Activated T-cell treated with anti-CD3 and anti-CD28 coated beads, Interleukin-2, amount 50 U/mL, for 48 hours (primary cell): Measurements from ENCODE around the gene PUM1.

Experiments used
- DNase-seq, 2 experiments: peaks; one replicate each; pipeline ENCODE4 v3.0.0-alpha.2; 2020

The PUM1 gene

DNA sequence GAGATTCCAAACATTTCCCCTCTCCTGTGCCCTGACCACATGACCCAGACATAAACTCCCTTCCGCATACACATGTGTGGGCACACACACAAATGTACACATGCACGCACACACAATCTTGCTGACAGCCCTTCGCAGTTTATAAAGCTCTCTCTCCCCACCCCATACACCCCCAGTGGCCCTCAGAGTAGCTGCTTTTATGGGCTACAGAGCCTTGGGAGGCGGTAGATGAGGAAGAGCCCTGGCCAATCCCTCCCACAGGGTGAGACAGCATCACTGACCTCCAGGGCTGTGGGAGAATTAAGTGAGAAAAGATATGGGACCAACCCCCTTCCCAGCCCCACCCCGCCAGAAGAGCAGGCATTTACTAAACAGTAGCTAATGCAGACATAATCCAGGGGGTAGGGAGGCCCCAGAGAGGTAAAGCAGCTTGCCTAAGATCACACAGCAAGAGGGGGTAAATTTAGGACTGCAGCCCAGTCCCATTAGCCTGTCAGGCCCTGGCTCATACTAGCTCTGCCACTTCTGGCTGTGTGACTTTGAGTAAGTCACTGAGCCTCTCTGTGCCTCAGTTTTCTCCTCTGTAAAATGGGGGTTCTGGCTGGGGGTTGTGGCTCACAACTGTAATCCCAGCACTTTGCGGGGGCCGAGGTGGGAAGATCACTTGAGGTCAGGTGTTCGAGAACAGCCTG, 162.0 kb downstream of the PUM1 start:
- DNase-seq = no peak

DNA sequence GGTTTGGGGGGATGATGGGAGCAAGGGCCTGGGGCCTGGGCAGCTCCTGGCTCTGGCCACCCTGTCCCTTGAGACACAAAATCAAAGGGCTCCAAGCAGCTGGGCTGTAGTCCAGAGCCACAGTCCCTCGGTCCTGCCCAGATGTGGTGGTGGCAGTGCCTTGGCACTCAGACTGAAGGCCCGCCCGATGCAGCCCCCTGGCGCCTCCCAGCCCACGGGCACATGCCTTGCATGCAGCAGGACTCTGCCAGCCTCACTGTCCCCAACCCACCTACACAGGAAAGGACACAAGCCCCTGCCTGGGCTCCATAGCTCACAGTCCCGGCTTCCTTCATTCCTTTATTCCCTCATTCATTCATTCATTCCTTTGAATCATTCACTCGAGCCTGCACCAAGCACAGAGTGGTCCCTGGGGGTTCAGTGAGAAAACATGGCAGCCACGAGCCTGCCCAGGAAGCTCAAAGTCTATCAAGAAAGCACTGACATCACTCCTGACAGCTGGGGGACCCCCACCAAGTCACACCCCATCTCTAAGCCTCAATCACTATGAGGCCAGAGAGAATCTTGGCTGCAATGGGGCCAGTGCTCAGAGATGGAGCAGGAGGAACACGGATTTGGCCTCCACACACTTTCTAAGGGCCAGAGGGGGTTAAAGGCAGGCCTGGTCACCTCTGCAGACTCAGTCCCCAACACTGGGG, 162.8 kb downstream of the PUM1 start:
- DNase-seq = no peak

DNA sequence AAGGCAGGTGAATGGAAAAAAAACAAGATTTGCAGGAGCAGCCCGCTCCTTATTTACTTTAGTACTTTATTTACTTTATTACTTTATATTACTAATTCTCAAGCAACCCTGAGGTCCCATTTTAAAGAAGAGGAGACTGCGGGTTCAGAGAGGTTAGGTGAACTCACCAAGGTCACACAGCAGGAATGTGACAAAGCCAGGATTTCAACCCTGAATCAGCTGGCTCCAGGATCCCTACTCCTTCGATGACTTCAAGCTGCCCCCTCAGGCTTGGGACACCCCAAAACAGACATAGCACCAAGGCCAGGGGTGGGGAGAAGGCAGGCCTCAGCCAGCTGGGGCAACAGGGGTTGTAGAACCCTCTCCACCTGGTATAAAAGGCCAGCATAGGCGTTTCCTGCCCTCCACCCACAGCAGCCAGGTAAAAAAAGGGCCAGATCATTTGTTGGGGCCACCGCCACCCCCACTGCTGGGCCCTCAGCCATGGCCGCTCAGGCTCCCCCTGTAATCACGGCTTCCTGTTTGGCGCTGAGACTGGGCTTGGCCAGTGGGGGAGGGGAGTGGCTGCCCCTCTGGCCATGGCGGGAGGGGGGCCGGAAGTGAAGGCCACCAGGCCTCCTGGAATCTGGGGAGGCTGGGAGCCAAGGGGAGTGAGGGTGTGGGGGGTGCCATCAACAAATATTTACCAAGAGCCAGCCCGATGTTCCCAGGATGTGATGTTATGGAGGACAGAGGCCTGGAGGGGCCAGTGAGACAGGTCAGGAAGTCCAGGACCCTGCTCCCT, 163.5 kb downstream of the PUM1 start:
- no peak for DNase-seq

DNA sequence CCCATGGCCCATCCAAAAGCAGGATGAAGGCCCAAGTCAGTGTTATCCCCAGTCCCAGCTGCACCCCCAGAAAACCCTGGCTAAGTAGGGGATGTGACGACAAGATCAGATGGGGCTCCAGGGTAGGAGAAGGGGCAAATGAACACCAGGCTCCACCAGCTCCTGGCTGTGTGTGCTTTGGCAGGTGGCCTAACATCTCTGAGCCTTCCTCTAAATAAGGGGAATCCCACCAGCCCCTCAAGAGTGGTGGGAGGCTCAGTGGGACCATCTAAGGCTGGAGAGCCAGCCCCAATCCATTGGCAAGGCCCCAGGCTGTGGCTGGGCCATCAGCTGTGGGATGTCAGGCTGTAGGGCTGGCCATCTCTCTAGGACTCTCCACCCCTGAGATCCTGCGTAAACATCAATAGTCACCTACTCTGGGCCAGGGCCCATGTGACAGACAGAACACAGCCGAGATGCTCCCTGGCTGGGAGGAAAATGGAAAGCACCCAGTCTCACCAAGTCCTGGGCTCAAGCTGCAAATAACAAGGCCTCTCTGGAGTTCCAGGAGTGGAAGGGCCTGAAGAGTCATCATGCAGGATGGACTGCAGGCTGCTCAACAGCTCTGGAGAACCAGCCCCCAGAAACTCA, 164.5 kb downstream of the PUM1 start:
- DNase-seq = no peak

DNA sequence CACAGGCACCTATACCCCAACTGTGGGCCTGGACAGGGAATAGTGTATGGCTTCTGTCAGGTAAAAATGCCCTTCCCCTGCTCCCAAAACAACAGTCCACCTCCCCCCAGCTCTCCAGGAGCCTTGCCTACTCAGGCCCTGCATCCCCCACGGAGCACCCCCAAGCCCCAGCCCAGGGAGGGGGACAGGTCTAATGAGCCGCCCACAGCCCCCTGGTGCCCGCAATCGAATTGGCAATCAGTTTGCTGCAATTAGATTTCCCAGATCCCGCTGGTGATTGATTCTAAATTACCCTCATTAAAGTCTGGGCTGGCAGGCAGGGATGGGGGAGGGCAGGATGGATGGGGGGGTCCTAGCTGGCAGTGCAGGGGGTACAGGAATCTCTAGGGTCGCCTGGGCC, 165.0 kb downstream of the PUM1 start:
- no peak for DNase-seq

DNA sequence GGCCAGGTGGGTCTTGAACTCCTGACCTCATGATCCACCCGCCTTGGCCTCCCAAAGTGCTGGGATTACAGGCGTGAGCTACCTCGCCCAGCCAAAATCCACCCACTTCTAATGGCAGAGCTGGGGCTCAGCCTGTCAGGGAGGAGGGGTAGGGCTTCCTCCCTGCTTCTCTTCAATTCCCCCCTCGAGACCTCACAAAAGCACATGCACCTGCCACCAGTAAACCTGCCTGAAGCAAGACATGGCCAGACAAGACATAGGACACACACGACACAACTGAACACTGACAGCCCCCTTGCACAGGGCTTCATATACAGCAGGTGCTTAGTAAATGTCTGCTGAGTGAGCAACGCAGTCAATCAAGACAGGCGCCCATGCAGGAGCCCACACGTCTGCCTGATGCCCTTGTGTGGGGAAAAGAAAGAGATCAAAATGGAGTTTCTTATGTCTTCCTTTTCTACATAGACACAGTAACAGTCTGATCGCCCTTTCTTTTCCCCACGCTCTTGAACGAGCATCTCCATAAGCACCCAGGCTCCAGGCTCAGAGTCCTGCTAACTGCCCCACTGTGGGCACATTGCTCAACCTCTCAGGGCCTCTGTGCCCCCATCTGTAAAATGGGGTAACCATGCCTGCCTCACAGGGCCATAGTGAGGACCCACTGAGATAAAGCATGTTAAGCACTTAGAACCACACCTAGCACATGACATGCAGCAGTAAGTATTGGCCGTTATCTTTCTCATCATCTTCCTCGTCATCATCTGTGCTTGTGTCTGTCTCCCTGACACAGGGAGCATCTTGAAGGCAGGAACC, 165.7 kb downstream of the PUM1 start:
- DNase-seq = no peak

DNA sequence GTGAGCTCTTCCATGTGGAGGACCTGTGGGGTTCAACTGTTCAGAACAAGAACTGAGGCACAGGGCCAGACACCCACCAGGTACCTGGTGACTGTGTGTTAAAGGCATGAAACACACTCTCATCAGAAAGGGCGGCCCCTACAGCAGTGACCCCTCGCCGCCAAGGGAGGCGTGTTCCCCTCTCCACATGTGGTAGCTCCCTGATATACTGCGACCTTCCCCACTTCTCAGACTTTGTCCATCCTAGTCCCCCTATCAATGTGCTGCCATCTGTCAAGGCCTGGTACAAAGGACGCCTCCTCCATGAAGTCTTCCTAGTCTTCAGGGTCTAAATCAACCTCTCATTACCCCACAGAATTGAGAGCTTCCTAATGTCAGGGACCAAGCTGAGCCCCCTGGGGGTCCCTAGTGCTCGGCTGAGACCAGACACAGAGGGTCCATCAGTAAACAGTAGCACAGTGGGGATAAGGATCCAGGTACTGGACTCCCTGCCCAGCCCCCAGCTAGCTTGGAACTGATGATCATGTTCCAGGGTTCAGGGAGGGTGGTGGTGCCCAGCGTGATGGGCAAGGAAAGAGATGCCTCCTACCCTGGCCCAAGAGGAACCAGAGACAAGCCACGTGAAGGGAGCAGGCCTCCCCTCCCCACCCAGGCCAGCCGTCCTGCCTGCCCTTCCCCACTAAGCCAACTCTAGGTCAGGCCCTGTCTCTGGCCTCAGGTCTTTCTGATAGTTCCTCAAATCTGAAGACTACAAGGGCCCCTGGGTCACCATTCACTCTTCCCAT, 167.3 kb downstream of the PUM1 start:
- no peak for DNase-seq

DNA sequence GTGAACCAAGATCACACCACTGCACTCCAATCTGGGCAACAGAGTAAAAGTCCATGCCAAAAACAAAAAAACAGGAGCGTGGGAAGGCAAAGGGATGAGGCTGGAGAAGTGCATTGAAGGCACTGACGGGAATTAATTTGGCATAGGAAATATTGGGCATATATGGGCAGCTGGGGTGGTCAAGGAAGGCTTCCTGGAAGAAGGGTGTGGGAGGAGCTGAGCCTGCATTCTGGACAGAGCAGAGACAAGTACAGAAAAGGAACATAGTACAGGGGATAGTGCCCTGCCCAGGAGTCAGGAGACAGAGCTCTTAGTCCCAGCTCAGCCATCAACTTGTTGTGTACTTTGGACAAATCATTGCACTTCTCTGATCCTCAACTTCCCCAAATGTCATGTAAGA, 168.6 kb downstream of the PUM1 start:
- DNase-seq = no peak

DNA sequence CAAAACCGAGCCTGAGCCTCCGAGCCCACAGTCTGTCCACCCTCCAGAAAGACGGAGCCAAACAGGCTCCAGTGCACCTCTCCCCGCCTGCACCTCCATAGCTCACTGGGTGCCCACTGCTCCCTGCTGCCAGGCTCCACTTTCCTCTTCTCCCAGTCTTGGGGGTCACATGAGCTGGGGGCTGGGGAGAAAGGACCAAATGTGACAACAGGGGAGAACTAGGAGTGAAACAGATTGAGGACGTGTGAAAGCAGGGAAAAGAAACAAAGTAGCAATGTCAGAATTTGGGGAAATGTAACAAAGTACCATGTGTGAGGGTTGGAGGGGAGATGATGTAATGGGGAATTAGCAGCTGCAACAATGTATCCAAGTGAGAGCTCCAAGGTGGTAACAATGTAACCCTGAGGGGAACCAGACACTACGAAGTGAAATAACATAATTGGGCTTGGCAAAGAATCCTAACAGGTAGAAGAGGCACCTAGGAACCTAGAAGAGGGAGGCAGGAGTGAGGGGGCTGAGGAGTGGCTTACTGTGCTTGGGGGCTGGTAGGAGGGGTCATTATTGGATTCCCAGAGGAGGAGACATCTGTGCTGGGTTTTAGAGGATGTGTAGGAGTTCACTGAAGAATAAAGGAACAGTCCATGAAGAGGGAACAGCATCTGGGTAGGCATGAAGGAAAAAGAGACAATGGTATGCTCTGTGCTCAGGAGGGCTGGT, 169.4 kb downstream of the PUM1 start:
- no peak for DNase-seq

DNA sequence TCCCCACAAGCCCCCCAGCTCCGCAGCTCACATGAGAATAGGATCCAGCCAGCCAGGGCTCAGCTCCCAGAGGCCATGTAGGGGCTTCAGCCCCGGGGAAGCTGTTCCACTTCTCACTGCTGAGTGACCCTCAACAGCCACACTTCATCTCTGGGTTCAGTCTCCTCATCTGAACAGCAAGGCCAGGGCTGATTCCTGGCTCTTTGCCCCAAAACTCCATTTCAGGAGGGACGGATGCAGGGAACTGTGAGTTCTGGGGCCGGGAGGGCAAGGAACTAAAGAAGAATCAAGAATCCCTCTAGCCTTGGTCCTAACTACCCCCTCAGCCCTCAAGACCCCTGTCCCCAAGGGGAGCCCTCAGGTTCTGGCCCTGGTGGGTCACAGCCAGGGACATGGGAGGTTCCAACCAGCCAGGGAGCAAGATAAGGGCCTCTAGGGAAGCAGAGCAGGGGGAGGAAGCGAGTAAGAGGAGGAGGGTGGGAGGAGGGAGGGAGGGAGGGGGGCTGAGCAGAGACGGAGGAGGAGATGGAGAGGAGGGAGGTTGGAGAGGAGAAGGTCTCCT, 170.1 kb downstream of the PUM1 start:
- DNase-seq = no peak

DNA sequence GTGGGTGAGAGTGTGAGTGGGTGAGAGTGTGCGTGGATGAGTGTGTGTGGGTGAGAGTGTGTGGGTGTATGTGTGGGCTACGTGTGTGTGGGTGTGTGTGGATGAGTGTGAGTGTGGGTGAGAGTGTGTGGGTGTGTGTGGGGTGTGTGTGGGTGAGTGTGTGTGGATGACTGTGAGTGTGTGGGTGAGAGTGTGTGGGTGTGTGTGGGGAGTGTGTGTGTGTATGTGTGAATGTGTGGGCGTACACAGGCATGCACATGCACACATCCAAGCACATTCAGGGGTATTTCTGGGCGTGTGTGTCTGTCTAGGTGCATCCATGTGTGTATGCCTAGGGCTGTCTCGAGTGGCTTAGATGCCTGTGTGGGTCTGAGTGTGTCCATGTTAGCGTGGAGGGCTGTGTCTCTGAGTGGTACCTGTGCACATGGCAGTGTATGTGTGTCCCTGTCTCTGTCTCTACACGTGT, 171.0 kb downstream of the PUM1 start:
- DNase-seq = no peak

DNA sequence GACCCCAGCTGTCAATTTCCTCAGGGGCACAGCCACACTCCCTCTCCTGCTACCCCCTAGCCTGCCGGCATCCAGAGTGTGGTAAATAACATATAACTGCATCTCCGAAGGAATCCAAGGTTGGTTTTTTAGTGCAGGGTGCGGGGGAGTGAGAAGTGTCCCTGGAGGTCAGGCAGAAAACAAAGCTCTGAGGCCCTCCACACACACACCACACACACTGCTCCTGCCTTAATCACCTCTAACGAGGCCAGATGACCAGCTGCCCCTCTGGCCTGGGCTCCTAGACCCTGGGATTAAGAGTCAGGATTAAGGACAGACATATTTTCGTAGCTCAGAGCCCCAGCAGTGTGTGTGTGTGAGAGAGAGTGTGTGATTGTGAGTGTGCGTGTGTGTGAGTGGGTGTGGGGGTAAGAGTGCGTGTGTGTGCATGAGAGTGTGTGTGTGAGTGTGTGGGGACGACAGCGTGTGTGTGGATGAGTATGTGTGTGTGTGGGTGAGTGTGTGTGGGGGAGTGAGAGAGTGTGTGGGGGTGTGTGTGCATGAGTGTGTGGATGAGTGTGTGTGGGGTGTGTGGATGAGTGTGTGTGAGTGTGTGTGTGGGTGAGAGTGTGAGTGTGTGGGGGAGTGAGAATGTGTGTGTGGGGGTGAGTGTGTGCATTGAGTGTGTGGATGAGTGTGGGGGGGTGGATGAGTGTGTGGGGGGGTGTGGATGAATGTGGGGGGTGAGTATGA, 171.6 kb downstream of the PUM1 start:
- DNase-seq = no peak

DNA sequence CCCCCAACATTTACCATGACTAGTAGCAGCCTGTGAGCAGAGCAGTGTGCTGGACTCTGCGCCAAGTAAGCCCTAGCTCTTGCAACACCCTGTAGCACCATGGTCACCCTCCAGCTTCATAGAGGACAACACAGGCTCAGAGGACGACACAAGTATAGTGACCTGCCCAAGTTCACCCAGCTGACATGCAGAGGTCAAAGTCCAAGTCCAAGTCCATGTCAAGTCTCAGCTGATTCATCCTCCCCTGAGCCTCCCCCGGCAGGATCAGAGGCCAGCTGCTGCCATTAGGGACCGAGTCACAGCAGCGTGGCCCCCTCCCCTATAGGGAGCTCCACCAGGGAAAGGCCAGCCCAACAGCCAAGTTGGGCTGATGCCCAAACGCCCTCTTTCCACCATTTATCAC, 172.8 kb downstream of the PUM1 start:
- no peak for DNase-seq

DNA sequence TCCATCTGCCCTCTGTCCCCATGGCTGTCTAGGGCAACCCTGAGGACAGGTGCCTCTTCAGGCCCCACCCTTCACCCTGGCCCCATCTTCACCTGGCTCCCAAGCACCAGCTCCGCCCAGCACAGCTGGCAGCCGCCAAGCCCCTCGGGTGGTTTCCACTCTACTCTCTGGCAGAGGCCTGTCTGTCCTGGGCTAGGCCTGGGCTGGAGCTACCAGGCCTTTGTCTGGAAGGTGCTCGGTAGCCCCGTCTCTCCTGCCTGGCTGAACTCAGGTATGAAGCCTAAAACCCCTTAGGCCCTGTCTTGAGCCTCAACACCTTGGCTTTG, 174.3 kb downstream of the PUM1 start:
- DNase-seq = no peak

DNA sequence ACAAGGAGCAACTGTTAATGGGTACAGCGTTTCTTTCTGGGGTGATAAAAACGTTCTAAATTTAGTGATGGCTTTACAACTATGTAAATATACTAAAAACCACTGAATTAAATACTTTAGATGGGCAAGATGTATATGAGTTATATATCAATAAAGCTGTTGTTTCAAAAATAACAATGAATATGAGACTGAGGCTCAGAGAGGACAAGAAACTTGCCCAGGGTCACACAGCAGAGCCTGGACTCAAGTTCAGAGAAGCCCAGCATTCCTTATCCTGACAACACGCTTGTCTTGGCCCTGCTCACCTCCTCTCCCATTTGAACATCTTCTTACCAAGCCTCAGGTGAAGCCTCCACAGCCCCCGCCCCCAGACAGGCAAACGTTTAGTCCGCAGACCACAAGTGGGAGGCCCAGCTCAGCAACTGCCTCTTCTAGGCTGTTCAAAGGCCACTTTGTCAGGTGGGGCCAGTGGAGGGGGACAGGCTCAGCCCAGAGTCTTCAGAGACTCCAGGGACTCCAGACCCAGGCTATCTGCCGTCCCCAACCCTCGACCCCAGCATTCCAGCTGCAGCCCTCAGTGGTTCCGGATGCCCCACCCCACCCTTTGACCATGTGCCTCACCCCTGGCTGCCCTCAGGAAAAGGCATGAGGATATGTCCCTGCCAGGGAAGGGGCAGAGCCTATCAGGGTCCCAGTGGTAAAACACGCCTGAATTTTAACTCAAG, 174.9 kb downstream of the PUM1 start:
- DNase-seq = no peak

DNA sequence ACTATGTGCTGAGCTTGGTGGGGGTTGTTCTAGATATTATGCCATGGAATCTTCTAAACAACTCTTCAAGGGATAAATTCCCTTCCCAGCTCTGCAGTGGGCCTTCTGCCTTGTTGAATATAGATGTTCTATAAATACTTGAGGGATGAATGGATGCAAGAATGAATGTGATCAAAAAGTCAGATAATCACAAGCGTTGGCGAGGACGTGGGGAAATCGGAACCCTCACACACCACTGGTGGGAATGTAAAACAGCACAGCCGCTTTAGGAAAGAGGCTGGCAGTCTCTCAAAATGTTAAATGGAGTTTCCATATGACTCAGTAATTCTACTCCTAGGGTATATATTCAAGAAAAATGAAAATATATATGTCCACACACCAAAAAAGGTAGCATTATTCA, 176.0 kb downstream of the PUM1 start:
- no peak for DNase-seq

DNA sequence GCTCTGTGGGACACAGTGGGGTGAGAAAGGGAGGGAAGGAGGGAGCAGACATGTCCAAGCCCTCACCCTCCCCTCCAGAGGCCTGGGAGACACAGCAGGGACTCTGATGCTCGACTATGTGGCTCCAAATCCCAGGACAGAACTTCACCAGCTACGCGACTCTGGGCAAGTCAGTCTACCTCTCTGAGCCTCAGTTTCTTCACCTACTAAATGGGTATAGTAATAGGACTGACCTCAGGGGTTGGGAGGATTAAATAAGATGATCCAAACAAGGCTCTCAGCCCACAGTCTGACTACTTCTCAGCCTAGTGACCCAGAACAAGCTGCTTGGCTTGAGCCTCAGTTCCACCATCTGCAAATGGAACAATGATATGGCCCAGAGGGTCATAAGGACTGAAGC, 176.5 kb downstream of the PUM1 start:
- DNase-seq = no peak

DNA sequence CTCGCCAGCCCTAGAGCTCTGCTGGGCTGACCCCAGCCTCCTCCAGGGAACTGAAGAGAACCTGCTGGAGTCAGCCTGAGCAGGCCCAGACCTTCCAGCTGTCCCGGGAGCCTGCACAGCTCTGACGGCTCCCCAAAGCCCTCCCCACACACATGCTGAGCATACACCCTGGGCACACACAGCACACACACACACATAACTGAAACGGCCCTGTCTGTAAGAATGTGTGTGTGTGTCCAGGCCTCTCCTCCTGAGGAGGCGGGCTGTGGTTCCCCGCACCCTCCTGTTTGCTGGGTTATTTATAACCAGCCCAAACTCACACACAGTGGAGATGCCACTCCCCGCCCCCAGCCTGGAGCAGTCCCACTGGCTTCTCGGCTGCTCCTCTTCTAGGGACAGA, 177.1 kb downstream of the PUM1 start:
- DNase-seq = no peak
